GM18519 (cell line): ENCODE measurements around the gene MPC1.
"Not testable (repeated sequence)": the region's sequence is repeated elsewhere in the genome, so short reads cannot be mapped to it uniquely, and the experiment has no call there.

Experiments
- ATAC-seq: cut with Tn5 transposase; IDR thresholded peaks from one replicate; pipeline ENCODE4 v1.9.1; 2021; ENCODE audit warnings: mild to moderate bottlenecking, moderate library complexity; ENCODE audit not compliant: unreplicated experiment, low FRiP score

Gene MPC1

GRCh38 chr6:166351715-166352285 lies 30.9 kb downstream of the MPC1 start:
- ATAC-seq, result peak; percentile 97

DNA sequence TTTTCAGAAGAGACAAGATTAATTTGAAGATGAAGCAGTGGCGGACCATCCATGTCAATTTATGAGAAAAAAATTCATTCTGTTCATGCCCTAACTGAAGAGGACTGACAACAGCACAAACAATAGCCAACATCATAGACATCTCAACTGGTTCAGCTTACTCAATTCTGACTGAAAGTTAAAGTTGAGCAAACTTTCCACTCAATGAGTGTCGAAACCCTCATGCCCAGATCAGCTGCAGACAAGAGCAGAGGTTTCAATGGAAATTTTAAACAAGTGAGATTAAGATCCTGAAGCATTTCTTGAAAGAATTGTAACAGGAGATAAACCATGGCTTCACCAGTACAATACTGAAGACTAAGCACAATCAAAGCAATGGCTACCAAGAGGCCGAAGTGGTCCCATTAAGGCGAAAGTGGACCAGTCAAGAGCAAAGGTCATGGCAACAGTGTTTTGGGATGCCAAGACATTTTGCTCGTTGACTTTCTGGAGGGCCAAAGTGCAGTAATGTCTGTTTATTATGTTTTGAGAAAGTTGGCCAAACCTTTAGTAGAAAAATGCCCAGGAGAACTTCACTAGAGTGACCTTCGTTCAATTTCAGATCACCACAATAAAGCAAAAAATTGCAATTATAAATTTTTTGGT lies 34.3 kb downstream of the MPC1 start:
- no peak for ATAC-seq

DNA sequence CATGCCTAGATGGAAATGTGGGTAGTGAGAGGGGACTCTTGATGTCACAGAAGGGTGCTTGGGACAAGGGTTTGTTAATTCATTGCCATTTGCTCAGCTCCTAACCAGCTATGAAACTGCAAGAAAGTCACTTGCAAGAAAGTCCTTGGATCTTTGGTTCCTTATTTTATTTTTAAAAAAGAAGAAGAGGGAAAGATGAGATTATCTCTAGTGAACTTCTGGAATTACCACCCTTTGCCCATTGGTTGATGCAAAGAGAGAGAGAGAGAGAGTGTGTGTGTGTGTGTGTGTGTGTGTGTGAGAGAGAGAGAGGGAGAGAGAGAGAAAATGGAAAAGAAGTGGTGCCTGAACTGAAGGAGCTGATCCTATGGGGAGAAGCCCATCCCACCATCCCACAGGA lies 35.8 kb downstream of the MPC1 start:
- ATAC-seq, result no peak

DNA sequence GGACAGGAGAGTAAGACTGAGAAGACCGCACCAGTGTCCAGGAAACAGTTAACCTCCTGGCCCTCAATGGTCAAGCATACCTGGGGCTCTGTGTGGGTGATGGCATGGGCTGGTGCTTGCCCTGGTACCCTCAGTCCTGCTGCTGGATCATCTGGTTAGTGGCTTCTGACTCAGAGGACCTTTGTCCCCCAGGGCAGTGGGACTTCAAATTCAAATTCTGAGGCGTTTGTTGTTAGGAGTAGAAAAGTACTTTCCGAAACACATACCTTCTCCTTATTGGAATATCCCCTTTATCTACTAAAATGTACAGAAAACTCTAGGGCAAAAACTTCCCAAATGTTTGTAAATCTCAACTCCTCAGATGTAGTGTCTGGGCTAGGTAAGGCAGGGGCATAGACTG lies 36.3 kb downstream of the MPC1 start:
- no peak for ATAC-seq

- not testable (repeated sequence) for ATAC-seq
These were observed 37.1 kb downstream of the MPC1 start for GRCh38 chr6:166345672-166346071.

GRCh38 chr6:166344921-166345320 lies 37.8 kb downstream of the MPC1 start:
- not testable (repeated sequence) for ATAC-seq

- ATAC-seq, result no peak
These were observed 38.5 kb downstream of the MPC1 start for GRCh38 chr6:166344240-166344639.

GRCh38 chr6:166343150-166343487 lies 39.6 kb downstream of the MPC1 start:
- peak; percentile 27 for ATAC-seq

GRCh38 chr6:166342349-166343149 lies 40.2 kb downstream of the MPC1 start, which contains the start of gene SFT2D1:
Gene SFT2D1 (minus strand): TSS chr6:166342545. CDS start chr6:166342481, 64 bp downstream.
- peak; percentile 81 for ATAC-seq

DNA sequence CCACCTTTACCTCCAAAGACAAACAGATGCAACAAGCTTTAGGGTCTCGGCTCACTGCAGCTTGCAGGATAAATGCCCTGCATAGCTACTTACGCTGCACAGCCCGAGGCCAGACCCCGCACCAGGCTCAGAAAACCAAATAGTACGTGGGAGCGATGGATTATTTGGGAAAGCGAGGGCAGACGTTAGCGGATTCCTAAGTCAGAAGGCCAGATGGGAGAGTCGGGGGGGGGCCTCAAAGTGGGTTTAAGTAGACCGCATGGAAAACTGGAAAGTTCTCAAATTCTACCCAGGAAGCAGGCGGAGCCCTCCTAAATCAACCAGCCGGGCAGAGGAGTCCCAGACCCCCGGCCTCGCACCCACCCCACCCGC lies 40.8 kb downstream of the MPC1 start:
- ATAC-seq, result no peak

DNA sequence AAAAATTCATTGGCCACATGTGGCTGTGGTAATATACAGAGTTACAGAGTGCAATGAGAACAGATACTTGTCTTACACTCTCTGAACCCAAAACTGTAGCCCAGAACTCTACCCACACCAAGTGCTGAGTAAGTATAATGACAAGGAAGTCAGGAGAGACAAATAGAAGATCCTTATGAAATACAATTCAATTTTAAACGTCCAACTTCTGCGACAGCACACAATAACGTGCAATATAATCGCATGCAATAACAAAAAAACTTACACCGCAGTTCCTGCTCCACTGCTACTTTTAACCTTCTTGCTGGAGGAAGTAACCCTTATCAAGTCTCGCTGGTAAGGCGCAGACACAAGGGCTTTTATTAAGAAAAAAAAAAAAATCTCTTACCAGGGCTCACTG lies 41.3 kb downstream of the MPC1 start:
- ATAC-seq, result no peak

GRCh38 chr6:166338854-166339253 lies 43.9 kb downstream of the MPC1 start:
- no peak for ATAC-seq

DNA sequence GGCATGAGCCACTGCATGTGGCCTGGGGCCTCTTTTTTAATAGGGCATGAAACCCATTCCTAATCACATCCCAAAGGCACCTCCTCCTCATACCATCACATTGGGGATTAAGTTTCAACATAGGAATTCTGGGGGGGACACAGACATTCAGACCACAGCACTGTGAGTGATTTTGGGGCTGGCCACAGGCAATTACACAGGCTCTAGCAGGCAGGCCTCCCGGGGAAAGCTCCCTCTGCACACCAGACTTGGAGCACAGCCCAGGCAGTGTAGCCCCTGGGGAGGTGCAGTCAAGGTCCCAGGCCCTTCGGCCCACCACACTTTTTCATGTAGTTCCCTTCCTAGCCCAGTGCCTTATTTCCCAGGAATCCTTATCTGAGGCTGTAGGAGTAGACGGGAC lies 45.9 kb downstream of the MPC1 start:
- no peak for ATAC-seq

DNA sequence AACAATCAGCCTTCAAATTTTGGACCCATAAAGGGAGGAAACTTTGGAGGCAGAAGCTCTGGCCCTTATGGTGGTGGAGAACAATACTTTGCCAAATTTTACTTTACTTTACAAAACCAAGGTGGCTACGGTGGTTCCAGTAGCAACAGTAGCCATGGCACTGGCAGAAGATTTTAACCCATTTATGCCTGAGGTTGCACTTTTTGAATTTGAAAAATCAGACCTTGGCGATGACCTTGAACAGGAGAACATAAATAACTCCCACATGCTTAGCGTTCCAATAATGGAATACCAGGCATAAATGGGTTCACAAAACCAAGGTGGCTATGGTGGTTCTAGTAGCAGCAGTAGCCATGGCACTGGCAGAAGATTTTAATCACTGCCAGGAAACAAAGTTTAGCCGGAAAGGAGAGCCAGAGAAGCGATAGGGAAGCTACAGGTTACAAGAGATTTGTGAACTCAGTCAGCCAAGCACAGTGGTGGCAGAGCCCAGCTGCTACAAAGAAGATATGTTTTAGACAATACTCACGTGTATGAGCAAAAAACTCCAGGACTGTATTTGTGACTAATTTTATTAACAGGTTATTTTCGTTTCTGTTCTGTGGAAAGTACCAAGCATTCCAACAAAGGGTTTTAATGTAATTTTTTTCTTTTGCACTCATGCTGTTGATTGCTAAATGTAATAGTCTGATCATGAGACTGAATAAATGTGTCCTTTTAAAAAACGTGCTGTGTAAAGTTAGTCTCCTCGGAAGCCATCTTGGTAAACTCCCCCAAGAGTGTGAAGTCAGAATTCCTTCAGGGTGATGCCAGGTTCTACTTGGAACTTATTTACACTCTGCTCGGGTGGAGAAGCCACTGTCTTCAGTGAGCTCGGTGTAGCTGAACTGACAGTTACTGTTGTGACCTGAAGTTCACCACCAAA lies 47.1 kb downstream of the MPC1 start:
- peak; percentile 44 for ATAC-seq

GRCh38 chr6:166334878-166335277 lies 47.9 kb downstream of the MPC1 start:
- no peak for ATAC-seq

DNA sequence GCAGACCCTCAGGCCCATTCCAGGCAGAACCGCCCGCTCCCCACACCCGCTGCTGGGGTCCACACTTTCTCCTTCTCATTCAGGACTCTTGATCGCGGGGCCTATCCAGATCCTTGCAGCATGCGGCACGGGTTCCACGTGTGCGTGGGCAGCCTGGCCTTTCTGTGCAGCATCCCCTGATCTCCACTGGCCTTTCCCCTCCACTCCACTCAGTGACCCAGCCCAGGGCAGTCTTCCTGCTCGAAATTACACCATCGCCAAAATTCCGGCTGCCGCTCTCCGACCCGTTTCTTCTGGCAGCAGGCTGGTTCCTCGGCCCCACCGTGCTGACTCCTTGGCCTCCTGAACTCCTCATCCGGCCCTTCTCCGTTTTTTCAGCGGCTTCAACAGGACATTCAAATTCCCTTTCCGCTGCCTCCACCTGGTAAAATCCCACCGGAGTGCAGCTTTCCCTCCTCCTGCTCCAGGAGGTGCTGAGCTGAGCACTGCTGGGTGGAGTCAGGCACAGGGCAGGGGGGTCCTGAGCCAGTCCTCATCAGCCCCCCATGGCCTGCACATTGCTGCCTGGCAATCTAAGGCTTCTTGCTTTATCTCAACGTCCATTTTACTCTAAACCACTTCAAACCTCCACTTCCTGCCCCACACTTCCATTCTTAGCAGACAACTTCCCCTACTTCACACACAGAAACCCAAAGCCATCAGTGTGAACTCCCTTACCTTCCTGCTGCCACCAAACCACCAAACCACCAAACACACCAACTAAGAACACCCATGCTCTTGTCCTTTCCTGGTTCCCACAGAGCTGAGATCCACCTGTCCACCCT lies 49.4 kb downstream of the MPC1 start:
- ATAC-seq, result peak; percentile 62

DNA sequence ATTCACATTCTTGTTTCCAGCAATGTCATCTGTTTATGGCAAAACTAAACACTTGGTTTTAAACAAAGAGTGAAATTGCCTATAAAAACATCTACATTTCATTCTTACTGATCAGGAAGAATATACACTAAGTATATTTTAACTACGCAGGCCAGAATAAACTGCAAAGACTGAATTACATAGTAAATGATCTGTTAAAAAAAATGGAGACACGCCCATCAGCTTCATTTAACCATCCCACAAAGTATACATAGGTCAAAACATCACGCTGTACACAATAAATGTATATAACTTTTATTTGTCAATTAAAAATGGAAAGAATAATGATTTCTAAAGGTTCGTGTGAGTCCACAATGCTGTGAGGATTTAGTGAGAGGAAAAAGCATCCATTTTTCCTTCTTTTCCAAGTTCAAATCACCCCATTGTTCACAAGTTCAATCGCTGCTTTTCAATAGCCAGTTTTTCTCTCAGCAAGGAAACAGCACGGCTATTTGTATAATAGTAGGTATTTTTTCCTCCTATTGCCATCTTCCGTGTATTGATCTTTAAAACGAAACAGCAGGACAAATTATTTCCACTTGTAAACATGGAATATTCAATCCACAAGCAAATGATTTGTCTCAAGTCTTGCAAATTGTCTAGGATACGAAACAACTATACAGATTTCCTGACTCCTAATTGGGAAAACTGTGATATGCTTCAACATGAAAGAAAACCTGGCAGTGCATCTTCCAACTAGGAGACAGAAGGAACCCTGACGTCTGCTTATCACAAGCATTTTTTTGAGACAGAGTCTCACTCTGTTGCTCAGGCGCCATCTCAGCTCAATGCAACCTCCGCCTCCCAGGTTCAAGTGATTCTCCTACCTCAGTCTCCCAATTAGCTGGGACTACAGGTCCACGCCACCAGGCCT lies 51.0 kb downstream of the MPC1 start:
- ATAC-seq, result no peak

GRCh38 chr6:166330612-166331011 lies 52.1 kb downstream of the MPC1 start:
- no peak for ATAC-seq
